GM12891 (cell line): Measurements from ENCODE around the gene NPAS2.

Experiments used
- PAX5 ChIP-seq: IDR thresholded peaks from 2 replicates; pipeline ENCODE4 v1.6.1; 2011; ENCODE audit warnings: low read length, moderate library complexity, mild to moderate bottlenecking; ENCODE audit not compliant: insufficient read depth, severe bottlenecking
- POLR2A ChIP-seq: IDR thresholded peaks from 2 replicates; pipeline ENCODE4 v1.6.1; 2011; ENCODE audit warnings: low read depth, low read length, control low read depth
- POLR2AphosphoS5 ChIP-seq: IDR thresholded peaks from 2 replicates; pipeline ENCODE4 v1.6.1; 2011; ENCODE audit warnings: low read depth, low read length, control low read depth
- POU2F2 ChIP-seq: IDR thresholded peaks from 2 replicates; pipeline ENCODE4 v1.6.1; 2011; ENCODE audit warnings: low read depth, mild to moderate bottlenecking, control low read depth, low read length, moderate library complexity
- SPI1 ChIP-seq: IDR thresholded peaks from 2 replicates; pipeline ENCODE4 v1.6.1; 2011; ENCODE audit warnings: low read depth, low read length, control low read depth
- TAF1 ChIP-seq: IDR thresholded peaks from 2 replicates; pipeline ENCODE4 v1.6.1; 2011; ENCODE audit warnings: low read depth, low read length, control low read depth

GRCh38 chr2:100983201-100983600 lies 163.3 kb downstream of the NPAS2 start:
- no peak for TF ChIP-seq POLR2A
- no peak for TF ChIP-seq PAX5
- TF ChIP-seq TAF1: no peak
- no peak for TF ChIP-seq POLR2AphosphoS5
- no peak for TF ChIP-seq SPI1
- no peak for TF ChIP-seq POU2F2
